GM12864 (cell line): ENCODE measurements around the gene SEPTIN8.

ENCODE experiments used
- DNase-seq: peaks from one replicate; pipeline ENCODE4 v3.0.0-alpha.2; 2011; ENCODE audit warnings: low read depth
- H3K4me3 ChIP-seq: 2 replicates; pipeline ENCODE4 v1.5.1; 2011; ENCODE audit warnings: mild to moderate bottlenecking, low read depth, low read length, control low read depth
- CTCF ChIP-seq: IDR thresholded peaks from 2 replicates; pipeline ENCODE4 v1.5.1; 2011; ENCODE audit warnings: low read depth, mild to moderate bottlenecking, moderate library complexity, low read length, control low read depth, inconsistent platforms; ENCODE audit errors: missing control alignments

The SEPTIN8 gene

GRCh38 chr5:132777209-132778069 lies at the start of gene SEPTIN8:
SEPTIN8 (minus strand) TSS chr5:132777239; CDS start chr5:132777137, 102 bp downstream.
- DNase-seq, result no peak
- peak within 1 kb of the TSS; percentile 65 for H3K4me3 ChIP-seq
- TF ChIP-seq CTCF, result no peak

GRCh38 chr5:132826424-132827082 lies 49.5 kb upstream of the SEPTIN8 start:
- no peak for DNase-seq
- TF ChIP-seq CTCF, result no peak
- H3K4me3 ChIP-seq, result no peak overlapping the region

- DNase-seq, result no peak
- H3K4me3 ChIP-seq, result peak overlapping the region; percentile 10; the same call in 1 of the 2 replicates
- no peak for TF ChIP-seq CTCF
Observed at GRCh38 chr5:132825834-132826391, 48.9 kb upstream of the SEPTIN8 start.

- TF ChIP-seq CTCF, result no peak
- H3K4me3 ChIP-seq, result peak overlapping the region; percentile 10; the same call in 1 of the 2 replicates
Observed at GRCh38 chr5:132825033-132825833, 48.2 kb upstream of the SEPTIN8 start.

GRCh38 chr5:132824426-132824825 lies 47.4 kb upstream of the SEPTIN8 start:
- no peak for DNase-seq
- no peak for TF ChIP-seq CTCF
- H3K4me3 ChIP-seq, result no peak overlapping the region

More at GRCh38 chr5:132825033-132825833, 48.2 kb upstream of the SEPTIN8 start:
- DNase-seq, result no peak

- TF ChIP-seq CTCF, result no peak
- no peak overlapping the region for H3K4me3 ChIP-seq
- DNase-seq, result no peak
Observed at GRCh38 chr5:132823481-132824050, 46.5 kb upstream of the SEPTIN8 start.
